SK-N-MC (cell line): ENCODE results near the gene ERFL.

Source experiments
- DNase-seq: peaks from one replicate; pipeline ENCODE4 v3.0.0-alpha.2; 2011; ENCODE audit warnings: low read depth, low spot score
- H3K27ac ChIP-seq: fragments of 200-600 bp; sonication (generic); 2 replicates; pipeline ENCODE4 v1.5.1; 2016; ENCODE audit warnings: mixed run types
- H3K36me3 ChIP-seq: fragments of 200-600 bp; sonication (generic); 2 replicates; pipeline ENCODE4 v1.6.1; 2017; ENCODE audit warnings: antibody characterized with exemption, low read length, mixed read lengths; ENCODE audit not compliant: insufficient read depth
- H3K4me3 ChIP-seq: fragments of 200-600 bp; sonication (generic); 2 replicates; pipeline ENCODE4 v1.5.1; 2016
- H3K9ac ChIP-seq: fragments of 200-600 bp; sonication (generic); 2 replicates; pipeline ENCODE4 v1.8.0; 2017; ENCODE audit warnings: mixed run types, mixed read lengths; ENCODE audit not compliant: insufficient read length
- H3K9me3 ChIP-seq: fragments of 200-600 bp; sonication (generic); 2 replicates; pipeline ENCODE4 v1.6.1; 2017; ENCODE audit warnings: low read depth, mild to moderate bottlenecking, antibody characterized with exemption, low read length, moderate library complexity, mixed read lengths
- EZH2 ChIP-seq: fragments of 200-600 bp; sonication (generic); IDR thresholded peaks from one replicate; pipeline ENCODE4 v1.6.1; 2017; ENCODE audit warnings: antibody characterized with exemption
- FOXP2 ChIP-seq: optimal IDR thresholded peaks from 2 replicates; pipeline ENCODE3; 2011; ENCODE audit warnings: mild to moderate bottlenecking, moderate library complexity; ENCODE audit not compliant: insufficient read depth; ENCODE audit errors: extremely low read length, control extremely low read depth
- POLR2AphosphoS5 ChIP-seq: IDR thresholded peaks from 2 replicates; pipeline ENCODE4 v1.6.1; 2012; ENCODE audit warnings: mild to moderate bottlenecking, low read depth, low read length, borderline replicate concordance

ERFL gene

DNA sequence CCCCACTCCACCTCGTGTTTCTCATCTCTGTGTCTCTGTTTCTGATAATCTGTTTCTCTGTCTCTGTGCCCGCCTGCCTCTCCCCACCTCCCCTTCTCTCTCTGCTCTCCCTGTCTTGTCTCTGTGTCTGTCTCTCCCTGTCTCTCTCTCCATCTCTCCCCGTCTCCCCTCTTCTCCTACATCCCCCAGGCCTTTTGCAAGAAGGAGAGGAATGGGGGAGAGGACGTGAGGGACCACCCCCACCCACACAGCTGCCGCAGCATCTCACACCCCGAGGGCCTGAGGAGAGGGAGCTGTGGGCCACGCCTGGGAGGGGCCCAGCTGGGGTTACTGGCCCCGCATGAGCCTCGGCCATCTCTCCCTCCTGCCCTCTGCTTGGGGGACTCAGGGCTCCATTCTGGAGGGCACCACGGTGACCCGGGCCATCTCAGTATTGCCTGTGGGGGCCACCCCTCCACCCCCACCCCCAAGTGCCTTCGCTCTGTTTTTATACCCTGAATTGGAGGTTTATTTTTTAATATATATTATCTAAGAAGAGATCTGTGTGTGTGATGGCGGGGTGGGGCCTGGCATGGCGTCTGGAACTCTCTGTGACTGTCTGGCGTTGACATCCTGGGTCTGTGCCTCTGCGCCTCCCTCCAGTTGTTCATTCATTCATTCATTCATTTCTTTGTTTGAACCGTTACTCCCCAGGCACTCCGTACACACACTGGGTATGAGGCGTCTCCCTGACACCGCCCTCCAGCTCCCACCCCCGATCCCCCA lies 21.2 kb downstream of the ERFL start:
- Histone ChIP-seq H3K27ac (no peak overlapping the region), H3K4me3 (no peak overlapping the region), H3K9ac (no peak overlapping the region), H3K36me3 (peaks cover 39% of the 10 kb centered on the region; the same call in 1 of the 2 replicates), H3K9me3 (no peaks in the 10 kb centered on the region)
- TF ChIP-seq POLR2AphosphoS5 (no peak), EZH2 (no peak), FOXP2 (no peak)
- no peak for DNase-seq

GRCh38 chr19:41906271-41906670 lies 22.0 kb downstream of the ERFL start:
- Histone ChIP-seq H3K36me3 (peaks cover 48% of the 10 kb centered on the region; the same call in 1 of the 2 replicates), H3K9me3 (no peaks in the 10 kb centered on the region), H3K27ac (no peak overlapping the region), H3K4me3 (no peak overlapping the region), H3K9ac (no peak overlapping the region)
- TF ChIP-seq EZH2 = no peak
- TF ChIP-seq FOXP2 = no peak
- TF ChIP-seq POLR2AphosphoS5 = no peak
- DNase-seq = no peak

DNA sequence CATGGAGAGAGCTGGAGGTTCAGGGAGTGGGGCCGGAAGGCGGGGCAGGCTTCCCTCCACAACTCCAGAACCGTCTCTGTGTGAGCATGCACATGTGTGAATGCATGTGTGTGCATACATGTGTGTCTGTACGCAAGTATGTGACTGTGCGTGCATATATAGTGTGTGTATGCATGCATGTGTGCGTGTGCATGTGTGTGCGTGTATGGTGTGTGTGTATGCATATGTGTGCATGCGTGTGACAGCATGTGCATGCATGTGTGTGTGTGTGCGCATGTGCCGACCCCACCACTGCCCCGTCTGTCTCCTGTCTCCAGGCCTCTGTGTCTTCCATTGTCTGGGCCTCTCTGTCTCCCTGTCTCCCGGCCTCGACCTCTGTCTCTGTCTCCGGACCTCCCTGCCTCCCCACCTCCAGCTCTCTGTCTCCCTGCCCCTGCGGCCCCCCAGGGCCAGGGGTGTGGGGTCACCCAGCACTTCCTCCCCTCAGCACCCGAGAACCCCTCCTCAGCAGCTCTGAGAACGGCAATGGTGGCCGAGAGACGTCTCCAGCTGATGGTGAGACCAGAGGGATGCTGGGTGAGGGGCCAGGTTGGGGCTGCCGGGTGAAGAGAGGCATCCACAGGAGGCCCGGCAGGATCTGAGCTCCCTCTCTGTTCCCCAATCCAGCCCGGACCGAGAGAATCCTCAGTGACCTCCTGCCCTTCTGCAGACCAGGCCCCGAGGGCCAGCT lies 22.8 kb downstream of the ERFL start:
- DNase-seq = no peak
- Histone ChIP-seq H3K9ac (no peak overlapping the region), H3K9me3 (no peaks in the 10 kb centered on the region), H3K27ac (no peak overlapping the region), H3K36me3 (peaks cover 50% of the 10 kb centered on the region), H3K4me3 (no peak overlapping the region)
- TF ChIP-seq EZH2 (no peak), POLR2AphosphoS5 (no peak), FOXP2 (no peak)

DNA sequence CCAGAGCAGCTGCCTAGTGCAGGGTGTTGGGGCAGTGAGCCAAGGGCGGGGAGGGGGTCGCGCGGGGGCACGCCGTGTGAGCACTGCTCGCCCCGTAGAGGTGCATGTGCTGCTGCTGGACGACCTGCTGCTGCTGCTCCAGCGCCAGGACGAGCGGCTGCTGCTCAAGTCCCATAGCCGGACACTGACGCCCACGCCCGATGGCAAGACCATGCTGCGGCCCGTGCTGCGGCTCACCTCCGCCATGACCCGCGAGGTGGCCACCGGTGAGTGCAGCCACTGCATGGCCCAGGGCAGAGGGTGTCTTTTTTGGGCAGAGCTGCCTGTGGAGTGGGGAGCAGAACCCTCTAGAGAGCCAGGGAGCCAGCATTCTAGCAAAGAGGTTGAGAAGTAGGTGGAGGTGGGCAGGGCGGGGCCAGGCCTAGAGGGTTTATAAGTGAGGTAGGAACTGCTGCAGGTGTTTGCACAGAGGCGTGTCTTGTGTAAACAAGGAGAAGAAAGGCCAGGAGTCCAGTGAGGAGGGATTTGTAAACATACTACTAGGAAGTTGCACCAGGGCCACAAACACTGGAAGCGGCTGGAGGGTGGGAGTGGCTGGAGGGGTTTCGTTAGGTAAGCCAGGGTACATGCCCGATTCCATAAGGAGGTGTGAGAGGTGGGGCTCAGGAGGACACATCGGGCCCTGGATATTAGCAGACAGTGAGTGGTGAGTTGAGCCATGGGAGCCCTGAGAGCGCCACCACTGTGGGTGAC lies 24.0 kb downstream of the ERFL start:
- Histone ChIP-seq H3K9me3 (no peaks in the 10 kb centered on the region), H3K27ac (no peak overlapping the region), H3K4me3 (no peak overlapping the region), H3K36me3 (peaks cover 59% of the 10 kb centered on the region), H3K9ac (no peak overlapping the region)
- no peak for DNase-seq
- TF ChIP-seq FOXP2 (no peak), POLR2AphosphoS5 (no peak; the same call in 1 of the 2 replicates), EZH2 (no peak)

DNA sequence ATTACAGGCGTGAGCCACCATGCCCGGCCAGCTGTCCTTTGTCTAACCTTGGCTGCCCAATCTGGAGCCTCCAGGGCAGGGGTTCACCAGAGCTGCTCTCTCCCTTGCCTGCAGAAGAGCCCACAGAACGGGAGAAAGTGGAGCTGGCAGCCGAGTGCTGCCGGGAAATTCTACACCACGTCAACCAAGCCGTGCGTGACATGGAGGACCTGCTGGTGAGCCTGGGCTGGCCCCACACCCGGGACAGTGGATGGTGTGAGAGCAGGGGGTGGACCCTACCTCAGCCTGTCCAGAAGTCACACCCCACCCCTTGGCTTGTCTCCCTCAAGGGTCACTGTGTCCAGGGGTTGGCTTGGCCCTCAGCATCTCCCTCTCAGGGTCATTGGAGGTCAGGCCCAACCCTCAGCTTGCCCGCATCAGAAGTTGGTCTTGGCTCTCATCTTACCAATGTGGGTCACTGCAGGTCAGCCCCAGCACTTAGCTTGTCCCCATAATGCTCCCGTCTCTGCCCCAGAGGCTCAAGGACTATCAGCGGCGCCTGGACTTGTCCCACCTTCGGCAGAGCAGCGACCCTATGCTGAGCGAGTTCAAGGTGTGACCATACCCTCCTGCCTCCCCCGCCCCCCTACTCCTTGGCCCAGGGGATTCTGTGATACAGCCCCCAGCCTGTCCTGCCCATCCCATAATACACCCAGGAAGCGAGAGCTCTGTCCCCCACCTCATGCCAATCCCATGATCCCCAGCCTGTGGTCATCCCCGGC lies 24.9 kb downstream of the ERFL start:
- Histone ChIP-seq H3K27ac (no peak overlapping the region), H3K9me3 (no peaks in the 10 kb centered on the region), H3K4me3 (no peak overlapping the region), H3K9ac (no peak overlapping the region), H3K36me3 (peaks cover 62% of the 10 kb centered on the region)
- TF ChIP-seq POLR2AphosphoS5 (no peak), EZH2 (no peak), FOXP2 (no peak)
- DNase-seq = no peak

- TF ChIP-seq FOXP2 = no peak
- no peak for TF ChIP-seq POLR2AphosphoS5
- TF ChIP-seq EZH2 = no peak
Observed at GRCh38 chr19:41902594-41902993, 25.7 kb downstream of the ERFL start.

GRCh38 chr19:41901707-41902360 lies 26.4 kb downstream of the ERFL start:
- Histone ChIP-seq H3K9me3 (no peaks in the 10 kb centered on the region), H3K27ac (no peak overlapping the region), H3K36me3 (peaks cover 69% of the 10 kb centered on the region), H3K9ac (no peak overlapping the region), H3K4me3 (no peak overlapping the region)
- TF ChIP-seq POLR2AphosphoS5 = no peak
- TF ChIP-seq EZH2 = no peak
- TF ChIP-seq FOXP2 = no peak
- no peak for DNase-seq

More at GRCh38 chr19:41902594-41902993, 25.7 kb downstream of the ERFL start:
- Histone ChIP-seq H3K27ac (no peak overlapping the region), H3K9ac (no peak overlapping the region), H3K36me3 (peaks cover 70% of the 10 kb centered on the region), H3K4me3 (no peak overlapping the region), H3K9me3 (no peaks in the 10 kb centered on the region)
- DNase-seq = no peak
